ENCODE data around the gene KCNN3.

Gene KCNN3

GRCh38 chr1:154813846-154814505 lies 56.1 kb downstream of the KCNN3 start:
- DNase-seq: no peak

GRCh38 chr1:154813300-154813816 lies 56.7 kb downstream of the KCNN3 start:
- no peak for DNase-seq

DNA sequence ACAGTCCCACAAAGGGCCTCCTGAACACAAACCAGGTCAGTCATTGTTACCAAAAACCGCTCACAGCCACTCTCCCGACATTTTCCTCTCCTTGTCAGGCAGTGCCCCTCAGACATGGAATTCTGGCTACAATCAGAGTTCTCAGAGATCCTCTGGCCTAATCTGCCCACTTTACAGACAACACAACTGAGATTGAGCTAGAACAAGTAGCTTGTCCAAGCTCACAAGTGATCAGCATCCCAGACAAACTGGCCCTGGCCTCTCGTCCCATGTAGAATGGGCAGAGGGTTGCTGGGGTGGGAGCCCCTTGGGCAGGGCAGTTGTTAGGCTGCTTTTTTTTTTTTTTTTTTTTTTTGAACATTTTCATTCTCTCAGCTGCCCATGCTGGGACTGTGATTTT lies 57.2 kb downstream of the KCNN3 start:
- no peak for DNase-seq

DNA sequence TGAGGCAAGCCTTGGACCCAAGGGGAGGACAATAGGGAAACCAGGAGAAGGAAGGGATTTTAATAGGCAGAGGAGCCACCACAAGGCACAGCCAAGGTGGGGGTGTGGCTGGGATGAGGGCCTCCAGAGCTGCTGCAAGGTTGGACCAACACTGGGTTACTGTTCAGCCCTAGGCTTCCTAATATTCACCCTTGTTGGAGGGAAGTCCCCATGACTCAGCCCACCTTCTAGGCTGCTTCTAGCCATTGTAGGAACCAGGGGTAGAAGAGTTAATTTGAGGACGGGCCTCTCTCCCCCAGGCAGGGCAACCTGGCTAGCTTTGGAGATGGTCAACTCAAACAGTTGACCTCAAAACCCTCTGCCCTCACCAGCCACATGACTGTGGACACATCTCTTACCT lies 59.5 kb downstream of the KCNN3 start:
- DNase-seq: no peak

- peak; percentile 24 for DNase-seq
Measured at GRCh38 chr1:154809436-154810413, 60.4 kb downstream of the KCNN3 start.

GRCh38 chr1:154808909-154809262 lies 61.2 kb downstream of the KCNN3 start:
- no peak for DNase-seq

DNA sequence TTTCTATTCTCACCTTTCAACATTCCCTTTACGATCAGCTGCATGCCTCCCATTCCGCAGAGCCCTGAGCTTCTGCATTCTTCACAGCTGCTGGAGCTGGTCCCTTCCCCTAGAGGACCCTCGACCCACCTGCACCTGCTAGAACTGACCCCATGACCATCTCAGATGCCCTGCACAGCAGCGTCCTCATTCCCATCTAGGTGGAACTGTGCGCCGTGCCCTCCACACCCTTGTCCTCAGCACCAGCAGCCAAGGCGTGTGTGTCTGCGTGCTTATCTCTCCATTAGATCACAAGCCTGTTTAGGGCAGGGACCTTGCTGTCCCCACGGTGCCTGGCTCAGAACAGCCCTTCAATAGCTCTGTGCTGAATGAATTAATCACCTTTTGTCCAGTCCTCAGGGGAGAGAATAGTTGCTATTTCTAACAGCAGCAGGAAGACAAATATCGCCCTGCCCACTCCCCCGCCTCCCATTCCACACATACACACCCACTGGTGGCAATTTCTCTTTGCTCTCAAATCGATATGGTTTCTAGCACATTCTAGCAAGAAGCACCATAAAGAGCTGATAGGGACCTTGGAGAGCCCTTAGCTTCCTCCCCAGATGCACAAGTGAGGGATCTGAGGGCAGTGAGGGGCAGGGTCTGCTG lies 61.7 kb downstream of the KCNN3 start:
- DNase-seq: no peak

DNA sequence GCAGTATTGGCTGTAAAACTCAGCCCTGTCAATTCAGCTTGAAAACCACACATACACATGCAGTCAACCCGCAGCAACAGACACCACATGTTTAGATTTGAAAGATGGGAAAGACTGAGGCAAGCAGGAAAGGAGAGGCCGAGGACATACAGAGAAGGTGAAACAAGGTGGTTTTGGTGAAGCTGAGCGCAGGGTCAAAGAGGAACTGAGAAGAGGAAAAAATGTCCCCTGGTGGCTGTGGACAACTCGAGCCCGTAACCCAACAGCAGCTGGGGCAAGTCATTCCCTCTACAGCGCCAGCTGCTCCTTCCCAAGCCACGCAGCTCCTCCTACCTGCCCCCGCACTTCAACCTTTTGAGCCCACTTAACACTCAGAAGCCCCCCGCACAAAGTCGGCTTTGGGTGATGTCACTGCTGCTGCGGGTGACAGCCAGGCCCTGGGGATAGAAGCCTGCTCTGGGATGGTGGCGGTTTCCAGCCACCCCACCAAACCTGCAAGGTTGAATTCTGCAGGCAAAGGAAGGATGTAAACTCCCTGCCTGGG lies 63.0 kb downstream of the KCNN3 start:
- DNase-seq: no peak

GRCh38 chr1:154806333-154806732 lies 63.7 kb downstream of the KCNN3 start:
- DNase-seq: no peak

DNA sequence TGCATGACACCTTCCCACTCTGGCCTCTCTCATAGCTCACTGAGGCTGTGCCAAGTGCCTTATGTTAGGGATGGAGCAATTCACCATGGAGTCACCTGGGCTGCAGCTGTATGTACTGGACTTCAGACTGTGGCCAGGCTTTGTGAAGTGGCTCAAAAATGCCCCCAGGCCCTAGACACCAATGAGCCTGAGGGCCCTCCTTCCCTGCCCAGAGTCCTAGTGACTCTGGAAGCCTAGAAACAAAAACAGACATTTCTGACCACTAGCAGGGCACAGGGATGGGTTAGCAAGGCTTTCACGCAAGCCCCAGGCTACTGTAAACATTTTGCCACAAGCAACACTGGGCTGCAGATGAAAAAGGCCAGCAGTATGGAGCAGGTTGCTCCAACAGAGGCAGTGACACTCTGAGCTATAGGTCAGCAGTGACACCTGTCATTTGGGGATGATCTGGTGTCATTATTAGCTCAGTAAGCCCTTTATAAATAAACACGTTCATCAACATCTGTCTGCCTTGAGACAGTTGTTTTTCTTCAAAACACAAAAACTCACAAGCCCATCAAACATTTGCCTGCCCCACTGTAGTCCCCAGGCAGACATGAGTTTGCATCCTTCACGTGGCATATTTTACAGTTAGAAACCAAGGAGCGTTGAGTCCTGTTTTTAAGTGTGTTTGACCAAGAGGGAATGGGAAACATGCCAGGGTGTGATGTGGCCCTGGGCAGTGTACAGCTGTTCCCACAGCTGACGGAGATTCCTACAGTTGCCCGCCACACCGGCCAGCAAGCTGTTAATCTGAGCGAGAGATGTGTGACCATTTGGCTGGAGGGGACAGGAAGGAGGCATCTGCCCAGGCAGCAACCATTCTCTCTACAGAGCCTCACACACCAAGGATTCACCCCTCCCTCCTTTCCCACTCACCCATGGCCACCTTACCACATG lies 66.8 kb downstream of the KCNN3 start:
- no peak for DNase-seq

- no peak for DNase-seq
Measured at GRCh38 chr1:154802336-154802969, 67.6 kb downstream of the KCNN3 start.

GRCh38 chr1:154801234-154802011 lies 68.7 kb downstream of the KCNN3 start:
- DNase-seq: no peak

DNA sequence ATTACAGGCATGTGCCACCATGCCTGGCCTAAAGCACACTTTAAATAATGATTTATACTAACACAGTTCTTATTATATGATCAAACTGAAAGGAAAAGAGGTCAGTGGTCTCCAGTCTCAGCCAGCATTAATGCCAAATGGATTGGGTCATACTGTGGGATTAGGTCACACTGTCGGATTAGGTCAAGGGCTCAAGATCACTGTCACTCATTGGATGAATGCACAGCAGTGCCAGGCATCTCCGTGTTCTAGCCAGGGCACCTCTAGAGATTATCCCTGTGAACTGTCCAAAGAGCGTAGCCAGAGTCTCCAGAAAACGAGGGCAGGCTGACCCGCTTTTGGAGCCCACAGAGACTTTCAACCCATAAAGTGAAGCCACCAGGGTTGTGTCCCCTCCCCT lies 70.9 kb downstream of the KCNN3 start:
- DNase-seq: no peak

DNA sequence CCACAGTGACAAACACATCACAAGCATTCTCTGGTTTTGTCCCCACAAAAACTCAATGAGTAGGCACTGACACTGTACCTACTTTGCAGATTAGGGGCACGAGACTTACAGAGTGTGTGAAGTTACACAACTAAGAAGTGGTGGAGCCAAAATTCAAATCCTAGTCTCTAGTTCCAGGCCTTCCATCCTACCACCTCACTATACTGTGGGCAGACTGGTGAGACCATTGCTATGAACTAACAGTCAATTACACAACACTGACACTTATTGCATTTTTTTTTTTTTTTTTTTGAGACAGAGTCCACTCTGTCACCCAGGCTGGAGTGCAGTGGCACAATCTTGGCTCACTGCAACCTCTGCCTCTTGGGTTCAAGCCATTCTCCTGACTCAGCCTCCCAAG lies 71.4 kb downstream of the KCNN3 start:
- peak; percentile 25 for DNase-seq

- DNase-seq: no peak
Measured at GRCh38 chr1:154797175-154797574, 72.9 kb downstream of the KCNN3 start.

DNA sequence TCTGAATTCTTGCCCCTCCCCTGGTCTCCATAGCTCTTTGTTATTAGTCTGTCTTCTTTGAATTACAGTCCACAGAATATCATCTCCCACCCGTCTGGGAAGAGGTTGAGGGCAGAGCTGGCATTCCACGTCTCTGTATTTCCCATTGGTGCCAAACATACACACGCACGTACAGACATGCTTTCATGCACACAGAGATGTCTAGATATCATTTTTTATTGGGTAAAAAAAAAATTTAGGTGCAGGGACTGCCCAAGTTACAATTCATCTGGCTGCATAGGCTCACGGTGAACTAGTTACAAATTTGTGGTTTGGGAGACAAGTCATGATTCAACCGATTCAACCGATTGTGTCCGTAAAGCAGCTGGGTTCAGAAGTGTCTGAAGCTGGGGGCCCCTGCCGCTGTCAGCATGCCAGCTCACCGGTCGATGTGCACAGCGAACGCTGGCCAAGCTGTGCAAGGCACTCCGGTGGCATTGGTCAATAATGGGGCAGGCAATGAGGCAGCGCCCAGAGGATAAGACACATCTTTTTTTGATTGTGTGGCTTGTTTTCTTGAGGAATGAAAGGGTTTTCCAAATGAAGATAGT lies 73.7 kb downstream of the KCNN3 start:
- DNase-seq: no peak

DNA sequence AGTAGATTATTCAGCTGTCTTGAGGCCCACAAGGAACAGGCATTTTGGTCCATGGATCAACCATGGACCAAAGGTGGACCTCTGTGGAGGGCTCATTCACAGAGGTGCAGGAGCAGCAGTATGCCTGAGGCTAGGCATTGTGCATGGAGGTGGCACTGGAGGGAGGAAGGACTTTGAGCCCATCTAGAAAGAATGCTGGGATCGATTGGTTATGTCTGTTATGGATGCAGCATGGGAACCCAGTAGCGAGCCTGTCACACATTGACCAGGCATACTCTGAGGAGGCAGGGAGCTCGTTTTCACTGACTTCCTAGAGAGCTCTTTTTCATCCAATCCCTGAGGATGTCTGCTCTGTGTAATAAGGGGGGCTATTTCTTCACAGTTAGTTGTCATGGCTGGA lies 75.5 kb downstream of the KCNN3 start:
- no peak for DNase-seq

DNA sequence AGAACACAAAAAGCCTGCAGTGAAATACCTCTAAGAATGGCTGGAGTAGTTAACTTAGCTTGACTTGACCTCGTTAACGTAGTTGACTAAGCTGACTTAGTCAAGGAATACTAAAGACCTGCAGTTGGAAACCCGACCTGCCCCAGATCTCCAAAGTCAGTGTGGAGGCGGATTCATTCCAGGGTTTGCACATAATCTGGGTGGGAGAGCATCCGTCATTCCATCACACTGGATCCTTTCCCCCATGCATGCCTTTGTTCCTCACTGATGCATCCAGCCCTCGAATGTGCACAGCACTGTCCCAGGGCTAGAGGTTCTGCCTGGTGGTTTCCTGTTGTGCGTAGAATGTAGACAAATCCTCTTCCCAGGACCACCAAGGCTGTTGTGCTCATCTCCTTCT lies 76.4 kb downstream of the KCNN3 start:
- no peak for DNase-seq

DNA sequence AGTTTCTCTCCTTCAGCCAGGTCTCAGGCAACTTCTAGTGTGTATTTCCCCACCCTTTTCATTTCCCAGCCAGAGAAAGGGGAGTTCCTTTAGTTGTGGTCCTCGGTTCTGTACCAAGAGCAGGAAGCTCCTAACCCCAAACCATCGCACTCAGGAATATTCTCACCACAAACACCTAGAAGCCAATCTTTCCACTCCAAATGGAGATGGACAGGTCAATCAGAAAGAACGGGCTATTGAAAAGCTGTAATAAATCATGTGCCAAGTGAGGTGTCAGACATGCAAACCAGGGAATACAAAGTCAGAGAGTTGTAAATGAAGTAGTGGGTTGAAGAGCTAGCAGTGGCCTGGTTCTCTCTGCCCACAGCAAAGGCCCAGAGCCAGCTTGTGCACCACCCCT lies 77.2 kb downstream of the KCNN3 start:
- no peak for DNase-seq

Measured in inflammatory macrophage treated with lipopolysaccharide for 4 hours (primary cell).